IPS-20b (cell line): ENCODE measurements around the gene TRMT11.

ENCODE experiments used
- H3K27ac ChIP-seq: one replicate; pipeline ENCODE4 v1.5.1; 2013; ENCODE audit warnings: low read length
- H3K27me3 ChIP-seq: 2 replicates; pipeline ENCODE4 v1.6.1; 2013; ENCODE audit warnings: mild to moderate bottlenecking, low read length, inconsistent platforms; ENCODE audit not compliant: insufficient read depth
- H3K36me3 ChIP-seq: 2 replicates; pipeline ENCODE4 v1.6.1; 2013; ENCODE audit warnings: low read depth, mild to moderate bottlenecking, inconsistent platforms, low read length, moderate library complexity; ENCODE audit not compliant: insufficient read depth
- H3K4me1 ChIP-seq: 2 replicates; pipeline ENCODE4 v1.6.1; 2013; ENCODE audit warnings: mild to moderate bottlenecking, control low read depth, inconsistent platforms, low read length, moderate library complexity; ENCODE audit not compliant: insufficient read depth
- H3K4me3 ChIP-seq: 2 replicates; pipeline ENCODE4 v1.5.1; 2013; ENCODE audit warnings: mild to moderate bottlenecking, low read length, inconsistent platforms
- H3K9ac ChIP-seq: 2 replicates; pipeline ENCODE4 v1.6.1; 2013; ENCODE audit warnings: low read depth, mild to moderate bottlenecking, inconsistent platforms, low read length, moderate library complexity
- H3K9me3 ChIP-seq: 2 replicates; pipeline ENCODE4 v1.6.1; 2013; ENCODE audit warnings: mild to moderate bottlenecking, low read depth, low read length, inconsistent platforms; ENCODE audit not compliant: insufficient read depth

Gene TRMT11

GRCh38 chr6:125983246-125983945 lies 2.9 kb upstream of the TRMT11 start:
- Histone ChIP-seq H3K36me3 (no peaks in the 10 kb centered on the region), H3K4me1 (peaks cover 9% of the 10 kb centered on the region; the same call in 1 of the 2 replicates), H3K27ac (no peak overlapping the region), H3K27me3 (no peaks in the 10 kb centered on the region), H3K9ac (no peak overlapping the region), H3K9me3 (no peaks in the 10 kb centered on the region), H3K4me3 (no peak overlapping the region)

GRCh38 chr6:125984311-125984710 lies 2.0 kb upstream of the TRMT11 start:
- Histone ChIP-seq H3K4me3 (no peak overlapping the region), H3K36me3 (no peaks in the 10 kb centered on the region), H3K27me3 (no peaks in the 10 kb centered on the region), H3K9ac (no peak overlapping the region), H3K4me1 (peaks cover 17% of the 10 kb centered on the region; the same call in 1 of the 2 replicates), H3K9me3 (no peaks in the 10 kb centered on the region), H3K27ac (no peak overlapping the region)

- Histone ChIP-seq H3K4me1 (peaks cover 24% of the 10 kb centered on the region; the same call in 1 of the 2 replicates), H3K27ac (no peak overlapping the region), H3K4me3 (peak overlapping the region; percentile 74), H3K36me3 (no peaks in the 10 kb centered on the region), H3K9ac (peak overlapping the region; percentile 95; the same call in 1 of the 2 replicates), H3K9me3 (no peaks in the 10 kb centered on the region), H3K27me3 (no peaks in the 10 kb centered on the region)
These were observed 818 bp upstream of the TRMT11 start for GRCh38 chr6:125985522-125985921.

DNA sequence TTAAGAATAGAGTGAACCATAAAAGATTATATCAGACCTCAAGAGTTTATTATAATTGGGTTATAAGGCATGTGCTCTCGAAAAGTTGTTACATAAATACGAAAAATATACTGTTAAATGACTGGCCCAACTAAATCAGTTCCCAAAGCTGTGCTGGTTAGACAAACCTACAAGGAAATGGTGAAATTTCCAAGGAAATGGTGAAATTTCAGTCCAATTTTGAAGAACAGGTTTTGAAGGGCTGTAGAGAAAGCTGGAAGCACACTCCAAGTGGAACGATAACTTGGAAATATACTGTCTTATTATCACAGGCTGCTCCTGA lies 400 bp upstream of the TRMT11 start:
- no peaks in the 10 kb centered on the region for H3K9me3 ChIP-seq
- peak overlapping the region; percentile 65 for H3K27ac ChIP-seq
- peak overlapping the region; percentile 95 for H3K9ac ChIP-seq
- no peaks in the 10 kb centered on the region for H3K27me3 ChIP-seq
- H3K4me3 ChIP-seq: peak overlapping the region; percentile 74
- H3K36me3 ChIP-seq: no peaks in the 10 kb centered on the region
- H3K4me1 ChIP-seq: peaks cover 24% of the 10 kb centered on the region; the same call in 1 of the 2 replicates

DNA sequence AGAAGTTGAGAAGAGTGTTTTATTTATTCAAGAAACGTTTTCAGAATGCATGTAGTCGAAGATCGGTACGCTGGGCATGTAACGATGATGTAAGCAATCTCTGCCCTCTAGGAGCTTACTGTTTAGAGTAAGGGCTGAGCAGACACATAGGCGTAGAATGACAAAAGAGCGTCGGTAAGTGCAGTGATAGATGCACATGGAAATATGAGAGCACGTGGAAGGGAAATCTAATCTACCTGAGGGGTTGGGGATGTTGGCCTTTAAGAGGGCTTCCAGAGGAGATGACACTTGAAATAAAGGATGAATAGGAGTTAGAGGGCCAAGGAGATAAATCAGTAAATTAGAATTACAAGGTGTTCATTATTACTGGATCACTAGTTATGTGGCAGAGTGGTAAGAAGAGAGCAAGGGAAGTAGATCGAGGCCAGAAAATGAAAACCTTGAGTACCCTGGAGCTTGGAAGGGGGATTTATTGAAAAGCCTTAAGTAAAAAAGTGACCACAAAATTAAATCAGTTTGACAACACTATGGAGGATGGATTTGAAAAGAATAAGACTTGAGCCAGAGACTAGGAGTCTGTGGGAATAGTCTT lies 782 bp downstream of the TRMT11 start:
- no peaks in the 10 kb centered on the region for H3K9me3 ChIP-seq
- no peaks in the 10 kb centered on the region for H3K27me3 ChIP-seq
- peaks cover 24% of the 10 kb centered on the region; the same call in 1 of the 2 replicates for H3K4me1 ChIP-seq
- H3K36me3 ChIP-seq: no peaks in the 10 kb centered on the region
- peak overlapping the region; percentile 75 for H3K27ac ChIP-seq
- peak overlapping the region; percentile 74 for H3K4me3 ChIP-seq
- peak overlapping the region; percentile 95 for H3K9ac ChIP-seq

DNA sequence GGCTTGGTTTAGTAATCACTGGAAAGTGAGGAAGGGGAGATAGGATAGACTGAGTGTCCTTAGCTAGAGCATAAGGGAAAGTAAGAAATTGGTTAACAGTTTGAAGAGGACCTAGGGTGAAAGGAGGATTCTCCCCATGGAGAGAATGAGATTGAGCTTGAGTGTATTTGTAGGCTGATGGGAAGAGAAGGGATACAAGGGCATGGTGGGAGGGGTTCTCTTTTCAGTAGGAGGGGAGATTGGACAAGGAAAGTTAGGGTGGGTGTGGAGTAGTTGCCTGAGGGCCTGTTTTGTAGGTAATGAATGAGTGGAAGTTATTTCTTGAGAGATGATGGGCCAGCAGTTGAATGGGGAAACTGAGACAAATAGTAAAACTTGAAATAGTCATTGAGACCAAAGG lies 1.9 kb downstream of the TRMT11 start:
- Histone ChIP-seq H3K9me3 (no peaks in the 10 kb centered on the region), H3K27ac (peak overlapping the region; percentile 1), H3K4me3 (peak overlapping the region; percentile 74), H3K36me3 (no peaks in the 10 kb centered on the region), H3K9ac (no peak overlapping the region; the same call in 1 of the 2 replicates), H3K27me3 (no peaks in the 10 kb centered on the region), H3K4me1 (peaks cover 24% of the 10 kb centered on the region; the same call in 1 of the 2 replicates)

GRCh38 chr6:125989631-125990030 lies 3.3 kb downstream of the TRMT11 start:
- H3K36me3 ChIP-seq: no peaks in the 10 kb centered on the region
- H3K9ac ChIP-seq: no peak overlapping the region
- H3K9me3 ChIP-seq: no peaks in the 10 kb centered on the region
- no peak overlapping the region for H3K27ac ChIP-seq
- H3K27me3 ChIP-seq: no peaks in the 10 kb centered on the region
- peaks cover 24% of the 10 kb centered on the region; the same call in 1 of the 2 replicates for H3K4me1 ChIP-seq
- peak overlapping the region; percentile 31; the same call in 1 of the 2 replicates for H3K4me3 ChIP-seq

DNA sequence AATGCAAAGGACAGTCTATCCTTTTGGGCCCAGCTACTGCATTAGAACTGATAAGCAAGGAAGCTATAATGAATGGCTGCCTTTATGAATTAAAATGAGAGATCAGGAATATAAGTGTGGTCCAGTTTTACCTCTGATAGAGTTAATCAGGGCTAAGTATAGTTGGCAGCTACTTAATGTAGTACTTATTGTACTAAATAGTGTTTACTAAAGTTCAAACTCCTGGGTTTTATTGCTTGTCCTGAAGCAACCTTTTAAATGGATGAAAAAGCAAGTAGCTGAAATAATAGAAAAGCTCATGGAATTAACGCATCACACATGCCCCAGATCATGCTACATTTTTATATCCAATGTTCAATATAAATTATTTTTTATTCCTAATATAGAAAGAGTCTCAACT lies 5.3 kb downstream of the TRMT11 start:
- Histone ChIP-seq H3K27me3 (no peaks in the 10 kb centered on the region), H3K9ac (no peak overlapping the region), H3K4me1 (peaks cover 27% of the 10 kb centered on the region; the same call in 1 of the 2 replicates), H3K9me3 (no peaks in the 10 kb centered on the region), H3K27ac (no peak overlapping the region), H3K4me3 (no peak overlapping the region), H3K36me3 (no peaks in the 10 kb centered on the region; the same call in 1 of the 2 replicates)

GRCh38 chr6:125994670-125995488 lies 8.5 kb downstream of the TRMT11 start:
- no peaks in the 10 kb centered on the region for H3K9me3 ChIP-seq
- no peak overlapping the region for H3K9ac ChIP-seq
- no peak overlapping the region for H3K4me3 ChIP-seq
- H3K36me3 ChIP-seq: peaks cover 27% of the 10 kb centered on the region
- no peaks in the 10 kb centered on the region for H3K27me3 ChIP-seq
- H3K27ac ChIP-seq: no peak overlapping the region
- H3K4me1 ChIP-seq: peaks cover 4% of the 10 kb centered on the region; the same call in 1 of the 2 replicates

GRCh38 chr6:125995972-125996580 lies 9.7 kb downstream of the TRMT11 start:
- Histone ChIP-seq H3K4me1 (0 out of 2 replicates have a peak, but pooled peaks cover 3% of the 10 kb centered on the region), H3K9ac (no peak overlapping the region), H3K9me3 (no peaks in the 10 kb centered on the region), H3K27ac (no peak overlapping the region), H3K27me3 (no peaks in the 10 kb centered on the region), H3K4me3 (no peak overlapping the region), H3K36me3 (peaks cover 39% of the 10 kb centered on the region)
